ENCODE data around the gene PRSS53. TPM values are rescaled to one million over a fixed set of nuclear protein-coding genes. Genes with fewer than 3 reads are reported as not detected.

PRSS53 gene
- total RNA-seq, 2 experiments from 2014 or later = 3.7 to 5.7 TPM

- Histone ChIP-seq H4K20me1 (ENCODE audit: insufficient read depth, low read length) (peaks cover 10% of the 10 kb centered on the region), H3K36me3 (ENCODE audit: insufficient read depth, low read length) (peaks cover 46% of the 10 kb centered on the region), H3K4me1 (ENCODE audit: insufficient read depth, low read length, poor library complexity, severe bottlenecking) (peaks cover 8% of the 10 kb centered on the region), H3K4me2 (ENCODE audit: low read length) (peak within 1 kb of the TSS; percentile 88), H2AFZ (ENCODE audit: low read length) (no peak within 1 kb of the TSS), H3K4me3 (ENCODE audit: low read depth, low read length, poor library complexity, severe bottlenecking) (peak within 1 kb of the TSS; percentile 81), H3K79me2 (ENCODE audit: insufficient read depth, low read depth, low read length) (peaks cover 20% of the 10 kb centered on the region), H3K27ac (ENCODE audit: low read depth, low read length, poor library complexity, severe bottlenecking) (peak within 1 kb of the TSS; percentile 65), H3K9me3 (ENCODE audit: low read length) (no peaks in the 10 kb centered on the region), H3K9me2 (ENCODE audit: insufficient read depth, low read length) (no peaks in the 10 kb centered on the region)
- peak; percentile 99 for DNase-seq (ENCODE audit: low spot score)
- TSS peak; percentile 87 for BruUV-seq (replicated peaks)
- ChIA-PET CTCF (ENCODE audit: unreplicated experiment) (interaction anchor here (0.6 to 0.9 kb wide), 6 partner anchors 11 to 190 kb away, joined by 3 to 8 read pairs (median 6); partner anchors contain the start of genes FUS, ZNF646 and ZNF668), POLR2A (interaction anchor here (0.5 to 2.8 kb wide), 15 partner anchors 10 to 1672 kb away, joined by 3 to 16 read pairs (median 4); partner anchors contain the start of genes BCKDK, FUS, PRSS8 and VKORC1)
- intact Hi-C loops (cut with micrococcal nuclease; ENCODE audit: unreplicated experiment) = loop anchor here (1.0 to 10.0 kb wide), 5 partner anchors 25 to 337 kb away; partner anchors contain the start of genes ARMC5, FBXL19, FUS and ZNF646
- no peak for TF ChIP-seq CTCF (conservative IDR thresholded peaks at IDR 0.05; ENCODE audit: low read length)
- no peak for TF ChIP-seq EZH2phosphoT487 (IDR thresholded peaks at IDR 0.05; ENCODE audit: borderline replicate concordance, low read depth, low read length)
Observed at GRCh38 chr16:31117384-31118222, 28.9 kb upstream of the PRSS53 start, which contains the start of gene KAT8. KAT8 (plus strand) TSS chr16:31117664; CDS start chr16:31117682, 18 bp downstream.

- Histone ChIP-seq H3K4me1 (ENCODE audit: insufficient read depth, low read length, poor library complexity, severe bottlenecking) (peaks cover 8% of the 10 kb centered on the region), H4K20me1 (ENCODE audit: insufficient read depth, low read length) (peaks cover 10% of the 10 kb centered on the region), H3K27ac (ENCODE audit: low read depth, low read length, poor library complexity, severe bottlenecking) (no peak overlapping the region), H3K79me2 (ENCODE audit: insufficient read depth, low read depth, low read length) (peaks cover 16% of the 10 kb centered on the region), H3K36me3 (ENCODE audit: insufficient read depth, low read length) (peaks cover 41% of the 10 kb centered on the region), H3K4me3 (ENCODE audit: low read depth, low read length, poor library complexity, severe bottlenecking) (no peak overlapping the region), H3K9me2 (ENCODE audit: insufficient read depth, low read length) (no peaks in the 10 kb centered on the region), H3K4me2 (ENCODE audit: low read length) (no peak overlapping the region), H3K9me3 (ENCODE audit: low read length) (no peaks in the 10 kb centered on the region), H2AFZ (ENCODE audit: low read length) (no peak overlapping the region)
- POLR2A ChIA-PET = interaction anchor here (0.7 kb wide), 2 partner anchors 16 to 87 kb away, joined by 3 to 4 read pairs; no protein-coding TSS in a partner anchor
- DNase-seq (ENCODE audit: low spot score) = no peak
- no TSS peak for BruUV-seq (replicated peaks)
- CTCF ChIA-PET (ENCODE audit: unreplicated experiment) = no interaction called here
- TF ChIP-seq EZH2phosphoT487 (IDR thresholded peaks at IDR 0.05; ENCODE audit: borderline replicate concordance, low read depth, low read length) = no peak
- no peak for TF ChIP-seq CTCF (conservative IDR thresholded peaks at IDR 0.05; ENCODE audit: low read length)
- intact Hi-C loops (cut with micrococcal nuclease; ENCODE audit: unreplicated experiment) = loop anchor here (10.0 kb wide), 1 partner anchor 340 kb away; the partner anchor contains the start of gene ARMC5
Observed at GRCh38 chr16:31114468-31114867, 25.7 kb upstream of the PRSS53 start.
